Ovary (tissue), 3 donors: ENCODE results near the gene TMEM50A.
"Not testable (repeated sequence)": the region's sequence is repeated elsewhere in the genome, so short reads cannot be mapped to it uniquely, and the experiment has no call there.

Experiments used
- CTCF ChIP-seq, 3 donors: fragments of 450-650 bp in 2 of 3; fragments of 200-600 bp in 1 of 3; IDR thresholded peaks; one replicate each; pipeline versions ENCODE4 v1.5.1 to v1.8.0; 2016 to 2022; ENCODE audit warnings: antibody characterized with exemption in 3 of 3, mild to moderate bottlenecking in 1 of 3
- EP300 ChIP-seq: sonication (generic); formaldehyde crosslinking; IDR thresholded peaks from one replicate; pipeline ENCODE4 v1.6.1; 2017; ENCODE audit warnings: antibody characterized with exemption
- POLR2A ChIP-seq: fragments of 450-650 bp; IDR thresholded peaks from one replicate; pipeline ENCODE4 v1.6.1; 2017; ENCODE audit warnings: antibody characterized with exemption, mild to moderate bottlenecking, moderate library complexity
- donor health status: DM: no; HTN: no; CAD: no.

GRCh38 chr1:25300729-25301128, 37.4 kb upstream of the TMEM50A start:
- TF ChIP-seq CTCF (IDR thresholded peaks at IDR 0.05); EP300; POLR2A: not testable (repeated sequence)
